Mammary epithelial cell (primary cell): Measurements from ENCODE around the gene FCGR1A.
"Not testable (repeated sequence)": the region's sequence is repeated elsewhere in the genome, so short reads cannot be mapped to it uniquely, and the experiment has no call there.

Experiments
- EZH2 ChIP-seq: IDR thresholded peaks from 2 replicates; pipeline ENCODE4 v1.6.1; 2012; ENCODE audit warnings: low read length, inconsistent platforms, borderline replicate concordance
- TF ChIP-seq, protein P1 (sequence below), 2 donors: IDR thresholded peaks in 1 of 2; conservative IDR thresholded peaks in 1 of 2; 2 replicates each; pipeline ENCODE4 v1.5.1; 2011 to 2012; ENCODE audit warnings: inconsistent platforms in 2 of 2, low read length in 2 of 2, mild to moderate bottlenecking in 2 of 2, control low read depth in 1 of 2, low read depth in 1 of 2; ENCODE audit not compliant: insufficient read depth in 1 of 2; ENCODE audit errors: extremely low read depth in 1 of 2

DNA sequence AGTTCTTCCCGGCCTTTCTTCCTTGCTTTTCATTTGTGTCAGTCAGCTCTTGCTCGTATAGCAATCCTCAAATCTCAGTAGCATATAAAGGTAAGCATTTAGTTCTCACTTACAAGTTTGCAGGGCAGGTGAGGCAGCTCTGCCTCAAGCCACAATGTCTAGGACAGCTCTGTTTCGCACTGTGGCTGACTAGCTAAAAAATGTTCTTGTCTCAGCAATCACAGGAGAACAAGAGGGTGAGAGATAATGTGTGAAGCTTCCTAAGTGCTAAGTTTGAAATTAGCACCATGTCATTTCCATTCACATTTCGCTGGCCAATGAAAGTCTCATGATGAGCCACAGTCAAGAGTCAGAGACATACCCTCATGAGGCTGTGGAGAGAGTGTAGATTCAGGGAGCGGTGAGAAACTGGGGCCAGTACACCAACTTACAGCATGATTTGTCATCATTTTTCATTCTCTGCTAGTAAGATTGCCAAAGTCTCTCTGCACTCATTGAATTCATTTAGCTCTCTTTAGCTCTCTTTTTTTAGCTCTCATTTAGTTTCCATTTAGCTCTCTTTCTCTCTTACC lies 995 bp upstream of the FCGR1A start:
- TF ChIP-seq, protein P1, sequence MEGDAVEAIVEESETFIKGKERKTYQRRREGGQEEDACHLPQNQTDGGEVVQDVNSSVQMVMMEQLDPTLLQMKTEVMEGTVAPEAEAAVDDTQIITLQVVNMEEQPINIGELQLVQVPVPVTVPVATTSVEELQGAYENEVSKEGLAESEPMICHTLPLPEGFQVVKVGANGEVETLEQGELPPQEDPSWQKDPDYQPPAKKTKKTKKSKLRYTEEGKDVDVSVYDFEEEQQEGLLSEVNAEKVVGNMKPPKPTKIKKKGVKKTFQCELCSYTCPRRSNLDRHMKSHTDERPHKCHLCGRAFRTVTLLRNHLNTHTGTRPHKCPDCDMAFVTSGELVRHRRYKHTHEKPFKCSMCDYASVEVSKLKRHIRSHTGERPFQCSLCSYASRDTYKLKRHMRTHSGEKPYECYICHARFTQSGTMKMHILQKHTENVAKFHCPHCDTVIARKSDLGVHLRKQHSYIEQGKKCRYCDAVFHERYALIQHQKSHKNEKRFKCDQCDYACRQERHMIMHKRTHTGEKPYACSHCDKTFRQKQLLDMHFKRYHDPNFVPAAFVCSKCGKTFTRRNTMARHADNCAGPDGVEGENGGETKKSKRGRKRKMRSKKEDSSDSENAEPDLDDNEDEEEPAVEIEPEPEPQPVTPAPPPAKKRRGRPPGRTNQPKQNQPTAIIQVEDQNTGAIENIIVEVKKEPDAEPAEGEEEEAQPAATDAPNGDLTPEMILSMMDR (conservative IDR thresholded peaks at IDR 0.05 in 1 of 2, IDR thresholded peaks at IDR 0.05 in 1 of 2; ENCODE audit: extremely low read depth in 1 of 2, insufficient read depth in 1 of 2, low read depth in 1 of 2, low read length in 2 of 2), result not testable (repeated sequence)
- TF ChIP-seq EZH2, result not testable (repeated sequence)
